NOMO-1 treated with DMSO at 0.1 percent for 48 hours (cell line): ENCODE data around the gene SORCS3.

ENCODE experiments used
- DNase-seq: peaks from one replicate; lab custom pipeline; 2025; ENCODE audit not compliant: unreplicated experiment; lab: John Stamatoyannopoulos, UW

The SORCS3 gene

DNA sequence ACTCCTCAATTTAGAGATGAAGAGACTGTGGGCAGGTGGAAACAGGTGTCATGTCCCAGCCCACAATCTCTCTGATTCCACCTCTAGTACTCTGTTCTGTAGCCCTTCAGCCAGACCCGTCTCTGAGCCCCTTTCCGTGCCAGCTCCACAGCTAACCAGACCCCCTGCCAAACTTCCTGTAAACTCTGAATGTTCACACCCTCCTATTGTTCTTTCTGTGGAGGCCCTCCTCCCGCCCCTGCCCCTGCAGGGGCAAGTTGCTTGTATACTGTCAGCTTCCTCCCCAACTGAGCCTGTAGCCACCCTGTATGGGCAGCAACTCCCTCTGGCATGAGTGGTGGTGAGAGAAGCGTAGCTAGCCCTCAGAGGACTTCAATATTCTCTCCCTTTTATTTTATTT lies 520.7 kb downstream of the SORCS3 start:
- no peak for DNase-seq

DNA sequence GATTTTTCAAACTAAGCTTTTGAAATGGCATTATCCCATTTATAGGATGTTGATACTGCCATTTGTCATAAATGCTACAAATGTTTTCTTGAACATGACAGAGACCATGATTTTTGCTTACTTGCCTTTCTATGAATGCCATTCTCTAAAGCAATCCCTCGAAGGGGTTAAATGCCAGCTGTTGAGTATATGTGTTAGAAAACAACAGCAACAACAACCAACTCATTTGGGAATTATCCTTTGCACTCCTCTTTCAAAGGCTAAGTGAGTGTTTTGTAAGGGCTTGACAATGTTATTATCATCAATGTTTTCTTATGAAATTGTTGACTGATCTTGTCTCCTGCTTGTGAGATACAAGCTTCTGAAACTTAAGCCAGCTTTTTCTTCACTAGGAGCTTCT lies 529.4 kb downstream of the SORCS3 start:
- DNase-seq, result no peak

DNA sequence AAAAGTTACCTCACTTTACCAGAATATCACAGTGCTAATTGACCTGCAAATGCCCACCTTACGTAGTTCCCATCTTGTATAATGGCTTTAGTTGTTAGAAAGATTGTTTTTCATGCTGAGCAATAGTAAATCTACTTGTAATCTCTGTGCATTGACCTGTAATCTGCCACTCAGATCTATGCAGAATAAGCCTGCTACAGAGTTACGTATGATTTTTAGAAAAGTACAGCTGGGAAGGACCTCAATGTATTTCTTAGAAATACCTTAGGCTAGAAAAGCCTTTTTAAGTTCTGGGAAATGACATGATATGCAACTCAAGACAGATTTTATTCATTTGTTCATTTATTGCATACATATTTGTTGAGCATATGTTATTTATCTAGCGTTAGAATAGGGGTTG lies 530.9 kb downstream of the SORCS3 start:
- no peak for DNase-seq

DNA sequence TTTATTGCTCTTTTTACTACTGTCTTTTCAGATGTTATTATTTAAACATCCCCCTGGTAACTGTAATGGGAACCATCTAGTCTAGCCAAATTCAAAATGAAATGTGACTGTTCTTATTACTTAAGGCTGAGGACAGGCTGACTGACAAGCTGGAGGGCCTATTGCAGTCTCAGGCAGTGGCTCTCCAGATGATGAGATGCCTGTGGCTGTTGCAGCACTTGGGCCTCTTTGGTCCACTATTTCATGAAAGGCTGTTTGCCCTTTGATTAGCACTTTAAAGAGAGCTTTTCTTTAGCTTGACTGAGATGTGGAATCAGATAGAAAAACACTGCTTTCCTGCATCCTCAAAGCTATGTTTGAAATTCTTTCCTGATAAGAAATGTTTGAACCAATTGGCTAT lies 540.5 kb downstream of the SORCS3 start:
- no peak for DNase-seq

DNA sequence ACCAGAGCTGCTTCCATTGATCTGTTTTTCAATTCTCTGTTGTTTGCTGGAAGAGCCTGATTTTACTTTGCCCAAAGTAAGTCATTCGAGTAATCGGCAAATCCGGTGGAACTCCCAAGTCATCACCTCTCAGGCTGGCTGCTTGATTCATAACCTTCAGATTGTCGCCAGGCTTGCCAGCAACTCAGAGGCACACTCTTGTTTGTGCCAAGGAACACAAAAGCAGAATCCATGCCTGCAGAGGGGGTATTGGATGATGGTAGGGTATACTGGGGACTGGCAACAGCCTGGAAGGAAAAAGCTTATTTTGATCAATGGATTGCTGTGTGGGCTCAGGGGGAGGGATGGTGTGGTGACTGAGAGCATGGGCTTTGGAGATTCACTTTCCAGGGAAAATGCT lies 542.4 kb downstream of the SORCS3 start:
- DNase-seq, result no peak

DNA sequence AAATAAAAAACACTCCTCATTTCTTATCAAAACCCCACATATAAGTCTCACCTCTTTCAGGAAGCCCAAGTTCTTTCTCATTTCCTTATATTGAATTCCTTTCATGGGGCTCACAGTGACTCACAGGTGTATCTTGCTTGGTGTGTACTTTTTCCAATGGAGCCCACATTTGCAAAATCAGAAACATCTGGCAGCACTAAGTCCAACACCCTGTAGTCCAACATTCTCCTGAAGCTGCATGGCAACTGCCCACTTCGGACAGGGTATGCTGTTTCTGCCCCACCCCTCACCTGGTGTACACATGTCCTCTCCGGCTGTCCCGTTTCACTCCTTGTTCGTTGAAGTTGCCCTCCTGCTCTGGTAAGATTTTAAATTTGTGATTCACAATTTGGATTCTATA lies 544.1 kb downstream of the SORCS3 start:
- no peak for DNase-seq

DNA sequence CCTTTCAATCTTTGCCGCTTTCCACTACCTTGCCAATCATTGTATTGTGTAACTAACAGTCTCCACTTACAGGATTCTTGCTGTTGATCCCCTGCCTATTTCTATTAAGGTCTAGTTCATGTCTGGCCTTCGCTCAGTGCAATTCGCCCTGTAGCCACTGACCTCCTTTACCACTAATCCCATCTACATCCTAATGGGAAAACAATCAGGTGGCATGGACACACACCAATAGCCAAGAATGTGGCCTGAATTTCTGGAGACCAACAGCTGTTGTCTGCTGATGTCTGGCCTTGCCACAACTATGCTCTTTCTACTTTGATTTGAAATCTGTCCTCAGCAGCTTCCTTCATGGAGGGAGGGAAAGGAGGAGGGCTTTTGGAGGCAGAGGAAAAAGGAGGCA lies 546.2 kb downstream of the SORCS3 start:
- DNase-seq, result no peak

DNA sequence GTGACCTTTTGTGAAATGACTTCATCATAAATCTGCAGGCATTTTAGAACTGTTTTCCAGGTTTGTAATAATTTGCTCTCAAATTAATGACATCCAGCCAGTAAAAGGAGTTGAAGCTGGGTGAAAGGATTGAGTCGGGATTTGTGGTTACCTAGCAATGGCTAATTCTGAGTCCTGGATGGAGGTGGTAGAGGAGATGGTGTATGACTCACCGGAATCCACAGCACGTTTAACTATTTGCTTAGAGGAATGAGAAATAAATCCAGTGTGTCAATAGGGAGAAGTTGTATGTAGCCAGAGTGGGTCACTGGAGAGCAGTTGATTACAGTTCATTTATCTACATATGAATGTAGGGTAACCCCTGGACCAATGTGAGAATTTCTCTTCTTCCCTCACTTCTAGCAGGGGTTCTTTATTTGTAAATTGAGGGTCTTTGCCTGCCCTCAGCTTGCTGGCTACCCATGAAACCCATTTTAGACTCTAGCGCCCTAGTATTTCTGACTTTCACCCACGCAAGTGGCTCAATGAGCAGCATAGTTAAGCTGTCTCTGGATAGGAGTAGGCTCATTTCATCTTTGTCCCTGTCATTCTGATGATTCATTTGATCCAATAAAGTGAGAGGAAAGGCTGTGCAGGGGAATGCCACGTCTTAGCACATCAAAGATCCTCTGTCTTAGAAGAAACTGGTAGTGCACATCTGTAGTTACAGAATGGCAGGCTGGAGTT lies 547.8 kb downstream of the SORCS3 start:
- no peak for DNase-seq

DNA sequence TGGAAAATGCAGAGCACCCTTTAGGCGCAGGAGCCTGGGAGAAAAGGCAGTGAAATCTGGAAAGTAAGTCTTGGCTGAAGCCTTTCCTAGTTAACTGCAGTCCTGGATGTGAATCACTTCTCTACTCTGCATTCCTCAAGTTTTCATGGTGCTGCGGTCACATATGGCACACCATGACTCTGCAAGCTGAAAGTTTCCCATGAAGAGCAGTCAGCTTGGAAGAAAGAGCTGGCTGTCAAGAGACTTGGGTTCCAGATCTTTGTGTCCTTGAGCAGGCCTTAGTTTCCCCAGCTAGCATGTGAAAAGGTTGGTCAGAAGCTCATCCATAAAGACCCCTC lies 548.3 kb downstream of the SORCS3 start:
- DNase-seq, result no peak

DNA sequence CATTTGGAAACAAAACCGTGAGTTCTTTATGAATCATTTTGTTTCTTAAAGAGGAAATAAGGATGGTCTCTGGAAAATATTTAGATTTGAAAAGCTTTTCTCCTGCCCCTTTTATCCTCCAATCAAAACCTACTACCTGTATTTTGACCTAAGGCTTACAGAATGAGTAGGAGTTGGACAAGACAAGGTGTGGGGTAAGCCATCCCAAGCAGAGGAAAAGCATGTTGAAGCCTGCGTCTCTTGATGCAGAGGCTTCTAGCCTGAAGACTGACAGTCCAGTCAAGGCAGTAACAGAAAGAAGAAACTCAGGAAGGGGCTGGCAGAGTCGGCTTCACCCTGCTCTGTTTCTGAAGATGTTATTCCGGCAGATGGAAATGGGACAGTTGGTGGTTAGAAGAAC lies 551.1 kb downstream of the SORCS3 start:
- DNase-seq, result no peak

DNA sequence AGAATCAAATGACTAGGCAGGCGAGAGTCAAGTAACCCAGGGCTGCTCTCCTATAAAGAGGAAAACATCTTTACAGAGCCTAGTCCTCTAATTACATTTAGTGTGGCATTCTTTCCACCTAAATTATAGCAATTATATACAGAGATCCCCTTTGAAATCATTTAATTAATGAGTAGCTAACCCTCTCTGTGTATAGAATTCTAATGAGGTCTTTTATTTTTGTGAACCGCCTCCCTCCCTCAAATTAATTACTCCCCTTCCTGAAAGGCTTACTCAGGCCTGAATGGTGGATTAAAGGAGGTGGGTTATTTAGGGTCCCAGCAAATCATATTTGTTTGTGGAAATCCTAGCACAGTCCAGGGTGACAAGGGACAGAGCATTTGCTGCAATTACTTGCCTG lies 551.8 kb downstream of the SORCS3 start:
- DNase-seq, result no peak

DNA sequence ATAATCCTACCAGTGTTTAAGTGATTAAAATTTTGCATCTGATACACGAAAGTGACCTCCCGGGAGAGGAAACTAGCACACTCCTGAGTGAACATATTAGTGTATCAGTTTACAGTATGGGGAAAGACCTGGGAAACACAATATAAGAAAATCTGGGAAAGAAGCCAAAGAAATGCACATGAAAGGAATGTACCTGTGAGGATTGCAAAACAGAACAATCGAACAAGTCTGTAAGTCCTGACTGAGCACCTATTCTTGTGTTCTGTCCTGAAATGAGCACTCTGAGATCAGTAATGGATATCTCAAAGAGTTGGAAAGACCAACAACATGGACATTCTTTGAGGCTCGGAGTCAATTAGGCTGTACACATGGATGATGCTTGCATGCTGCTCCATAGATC lies 554.7 kb downstream of the SORCS3 start:
- DNase-seq, result no peak

DNA sequence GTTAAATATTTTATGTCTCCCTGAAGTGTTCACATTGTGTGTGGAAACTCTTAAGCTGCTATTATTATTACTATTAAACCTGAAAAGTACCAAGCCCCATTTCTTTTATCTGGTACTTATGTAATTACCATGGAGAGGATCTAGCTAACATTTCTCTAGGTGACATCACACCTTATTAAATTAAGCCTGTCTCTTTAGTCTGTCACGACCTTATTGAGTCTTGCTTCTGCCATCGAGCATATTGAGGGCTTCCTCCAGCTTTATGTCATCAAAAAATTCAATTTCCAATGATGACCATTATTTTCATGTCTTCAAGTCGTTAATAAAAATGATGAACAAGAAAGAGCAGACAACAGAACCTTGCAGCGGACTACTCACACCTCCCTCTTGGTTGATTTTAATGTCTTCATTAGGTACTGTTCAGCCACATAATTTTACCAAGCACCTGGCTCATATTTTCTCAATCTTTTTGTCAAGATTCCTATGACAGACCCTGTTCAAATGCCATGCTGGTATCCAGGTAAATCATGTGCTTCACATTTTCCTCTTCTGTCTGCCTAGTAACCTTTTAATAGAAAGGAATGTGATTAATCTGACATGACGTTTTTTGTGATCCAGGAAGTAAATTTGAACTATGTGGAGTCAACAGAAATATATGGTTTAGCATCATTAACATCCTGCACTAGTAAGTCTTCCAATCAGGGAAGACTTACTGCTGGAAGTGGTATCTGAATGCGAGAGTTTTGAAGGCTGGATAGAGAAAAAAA lies 556.7 kb downstream of the SORCS3 start:
- no peak for DNase-seq

DNA sequence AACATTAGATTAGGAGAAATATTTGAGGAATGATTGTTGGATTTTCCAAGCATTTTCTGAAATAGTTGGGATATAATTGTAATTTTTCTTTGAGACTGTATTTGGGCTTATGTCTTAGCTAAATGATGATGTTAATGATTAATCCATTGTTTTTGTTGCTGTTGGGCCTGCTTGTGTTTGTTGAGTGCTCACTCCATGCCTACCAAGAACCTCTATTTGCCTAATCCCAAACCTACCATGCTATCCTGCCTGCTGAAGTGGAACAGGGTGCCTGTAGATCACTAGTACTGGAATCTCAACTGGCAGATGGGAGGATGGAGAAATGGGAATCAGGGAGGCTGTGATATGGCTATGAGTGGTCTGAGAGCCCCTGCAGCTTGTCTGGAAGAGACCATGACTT lies 565.5 kb downstream of the SORCS3 start:
- DNase-seq, result no peak

DNA sequence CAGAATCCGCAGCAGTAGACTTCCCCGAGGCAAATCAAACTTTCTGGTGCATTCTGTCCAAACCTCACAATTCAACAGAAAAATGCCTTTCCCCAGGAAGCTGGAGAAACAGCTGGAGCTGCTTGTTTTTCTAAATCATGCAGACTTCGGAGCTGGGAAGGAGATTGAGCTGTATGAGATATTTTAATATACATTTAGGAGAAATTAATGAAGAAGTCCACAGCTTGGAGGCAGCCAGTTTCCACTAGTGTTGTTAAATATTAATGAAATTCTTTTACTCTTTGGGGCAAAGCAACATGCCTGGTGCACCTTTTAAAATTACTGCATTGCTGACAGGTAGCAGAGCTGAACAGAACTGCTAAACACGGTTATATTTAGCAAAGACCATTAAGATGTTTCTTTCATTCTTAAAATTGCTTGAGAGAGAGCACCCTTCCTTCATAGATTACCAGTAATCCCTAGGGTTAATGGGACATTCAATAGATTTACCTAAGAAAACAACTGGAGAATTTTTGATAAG lies 566.4 kb downstream of the SORCS3 start:
- DNase-seq, result no peak

DNA sequence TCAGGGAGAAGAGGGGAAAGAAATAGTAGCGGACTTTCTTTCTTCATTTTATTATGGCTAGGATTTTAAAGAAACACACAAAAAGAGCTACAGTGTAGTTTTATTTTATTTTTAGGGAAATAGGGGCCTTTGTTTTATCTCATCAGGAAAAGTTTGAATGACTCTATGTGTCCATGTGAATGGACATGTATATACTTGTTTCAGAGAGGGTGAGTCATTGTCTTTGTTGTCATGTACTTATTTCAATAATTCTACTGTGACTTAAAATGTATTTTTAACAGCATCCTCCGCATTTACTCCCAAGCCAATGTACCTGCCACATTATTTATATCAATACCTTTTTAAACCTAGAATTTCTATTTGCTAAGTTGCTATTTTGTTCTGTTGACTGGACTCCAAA lies 569.5 kb downstream of the SORCS3 start:
- no peak for DNase-seq

DNA sequence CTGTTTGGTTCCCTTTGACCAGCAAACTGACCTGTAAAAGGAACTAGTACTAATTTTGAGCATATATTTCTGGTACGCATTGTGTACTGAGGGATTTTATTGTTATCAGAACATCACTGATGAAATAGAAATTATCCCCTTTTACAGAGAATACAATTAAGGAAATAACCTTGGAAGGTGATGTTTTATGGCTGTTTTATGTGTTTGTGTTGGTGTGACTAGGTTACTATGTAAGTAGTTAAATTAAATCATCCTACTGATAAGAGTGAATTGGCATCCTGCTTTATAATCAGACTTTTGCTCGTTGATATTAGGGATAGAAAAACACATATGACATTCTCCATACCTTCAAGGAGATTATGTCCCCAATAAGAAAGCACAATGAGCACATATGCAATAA lies 596.6 kb downstream of the SORCS3 start:
- no peak for DNase-seq

DNA sequence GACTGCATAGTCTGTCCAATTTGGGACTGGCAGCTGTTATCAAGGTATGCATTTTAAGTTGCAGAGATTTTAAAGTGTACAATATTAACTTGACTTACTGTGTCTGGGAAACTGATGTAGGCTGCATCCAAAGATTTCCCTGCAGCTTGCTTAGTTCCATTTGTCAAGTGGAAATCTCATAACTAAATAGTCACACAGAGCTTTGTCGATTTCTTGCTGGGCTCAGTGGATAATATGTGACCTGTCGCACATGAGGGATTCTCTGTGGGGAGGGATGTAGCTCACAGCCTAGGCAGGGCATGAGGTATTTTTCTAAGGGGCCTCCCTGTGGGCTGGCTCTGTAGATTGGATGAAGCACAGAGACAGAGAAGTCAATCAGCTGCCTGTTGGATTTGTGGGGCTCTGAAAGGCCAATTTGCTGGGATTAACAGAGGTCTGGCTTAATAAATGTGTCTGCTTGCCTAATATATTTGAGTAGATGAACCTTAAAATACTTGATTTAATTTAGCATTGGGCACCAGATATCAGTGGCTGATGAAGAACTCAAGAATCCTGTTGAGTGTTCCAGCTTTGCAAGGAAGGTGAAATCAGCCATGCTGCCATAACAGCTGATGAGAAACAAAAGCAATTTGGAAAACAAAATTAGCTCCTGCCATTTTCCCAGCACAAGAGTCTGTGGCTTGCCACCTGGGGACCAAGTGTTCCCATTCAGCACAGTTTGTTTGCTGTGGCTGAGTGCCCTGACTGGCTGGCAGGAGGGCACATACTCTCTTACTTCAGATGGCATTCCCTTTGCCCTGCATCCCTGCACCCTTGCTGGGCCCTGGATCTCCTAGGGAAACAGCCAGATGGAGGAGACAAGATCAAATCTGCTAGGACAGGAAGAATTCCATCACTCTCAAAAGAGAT lies 598.5 kb downstream of the SORCS3 start:
- DNase-seq, result no peak

DNA sequence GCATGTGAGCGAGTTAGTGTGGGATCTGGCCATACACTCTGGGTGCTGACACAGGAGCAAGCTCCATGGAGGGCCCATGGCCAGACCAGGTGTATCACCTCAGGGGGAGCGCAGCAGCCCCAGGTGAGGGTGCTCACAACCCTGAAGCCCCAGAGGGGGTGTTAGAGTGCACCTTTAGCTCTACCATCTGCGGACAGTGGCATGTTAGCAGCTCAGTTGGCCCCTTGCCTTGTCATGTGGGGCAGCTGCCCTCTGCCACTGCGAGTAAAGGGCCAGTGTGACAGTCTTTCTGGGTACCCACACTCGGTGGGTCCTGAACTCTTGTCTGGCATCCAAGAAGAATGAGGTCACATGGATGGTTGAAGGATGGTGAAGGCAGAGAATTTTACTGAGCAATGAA lies 600.2 kb downstream of the SORCS3 start:
- no peak for DNase-seq

DNA sequence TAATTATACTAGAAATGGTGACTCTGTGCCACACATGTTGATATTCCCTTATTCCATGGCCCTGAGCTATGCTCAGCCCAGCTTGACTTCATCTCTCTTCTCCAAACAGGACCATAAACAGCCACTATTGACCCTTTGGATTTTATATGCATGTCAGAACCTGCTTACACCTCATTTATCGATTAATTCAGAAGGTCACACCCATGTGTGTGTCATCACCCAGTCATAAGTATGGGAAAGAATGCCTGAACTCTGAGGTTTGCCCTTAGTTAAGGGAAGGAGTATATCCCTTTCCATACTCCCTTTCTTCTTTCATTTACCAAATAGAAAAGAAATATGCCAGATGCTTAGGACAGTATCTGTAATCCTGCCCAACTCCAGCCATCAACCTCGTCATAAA lies 602.3 kb downstream of the SORCS3 start:
- no peak for DNase-seq

DNA sequence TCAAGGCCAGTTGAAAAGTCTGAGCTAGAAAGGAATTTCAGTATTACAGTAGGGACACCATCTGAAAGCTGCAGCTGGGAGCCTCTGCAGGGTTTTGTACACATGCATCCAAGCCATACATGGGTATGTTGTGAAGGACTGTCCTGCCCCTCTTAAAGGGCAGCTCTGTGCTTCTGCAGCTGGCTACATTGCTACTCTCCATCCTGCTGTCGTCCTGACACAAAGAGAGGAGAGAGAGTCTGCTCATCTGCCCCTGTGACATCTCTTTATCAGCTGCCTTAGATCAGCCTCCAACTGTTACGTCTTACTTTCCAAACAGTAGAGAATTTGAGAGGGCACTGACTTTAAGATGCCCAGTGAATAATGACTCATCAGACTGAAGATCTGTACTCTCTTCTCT lies 602.7 kb downstream of the SORCS3 start:
- DNase-seq, result no peak
